ENCODE measurements around the gene BABAM1. TPM values are rescaled to one million over a fixed set of nuclear protein-coding genes. Genes with fewer than 3 reads are reported as not detected.
A peak's percentile ranks its signal among the peaks of the same experiment; 100 is the strongest.

BABAM1 gene
- total and polyA plus RNA-seq, 9 of the 15 experiments (the other 6 are each of a cell fraction or from before 2014, with no cell fraction given): 14.7 to 160 (median 113) TPM

DNA sequence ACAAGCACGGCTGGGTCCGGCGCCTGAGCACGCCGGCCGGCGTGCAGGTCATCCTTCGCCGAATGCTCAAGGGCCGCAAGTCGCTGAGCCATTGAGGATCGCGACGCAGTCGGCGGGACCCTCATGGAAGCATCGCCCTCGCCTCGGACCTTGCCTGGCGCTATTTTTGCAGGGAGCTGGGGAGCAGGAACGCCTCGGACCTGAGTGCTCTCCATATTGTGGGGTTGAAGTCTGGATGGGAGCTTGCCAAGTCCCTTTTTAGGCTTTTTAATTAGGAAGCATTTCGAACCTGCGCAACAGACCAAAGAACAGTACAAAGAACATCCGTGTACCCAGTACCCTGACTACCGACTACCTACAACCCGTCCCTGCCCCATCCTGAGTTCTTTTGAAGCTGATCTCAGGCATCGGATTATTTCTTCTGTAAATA, 39.1 kb downstream of the BABAM1 start (continued):
- TF ChIP-seq, protein P1, sequence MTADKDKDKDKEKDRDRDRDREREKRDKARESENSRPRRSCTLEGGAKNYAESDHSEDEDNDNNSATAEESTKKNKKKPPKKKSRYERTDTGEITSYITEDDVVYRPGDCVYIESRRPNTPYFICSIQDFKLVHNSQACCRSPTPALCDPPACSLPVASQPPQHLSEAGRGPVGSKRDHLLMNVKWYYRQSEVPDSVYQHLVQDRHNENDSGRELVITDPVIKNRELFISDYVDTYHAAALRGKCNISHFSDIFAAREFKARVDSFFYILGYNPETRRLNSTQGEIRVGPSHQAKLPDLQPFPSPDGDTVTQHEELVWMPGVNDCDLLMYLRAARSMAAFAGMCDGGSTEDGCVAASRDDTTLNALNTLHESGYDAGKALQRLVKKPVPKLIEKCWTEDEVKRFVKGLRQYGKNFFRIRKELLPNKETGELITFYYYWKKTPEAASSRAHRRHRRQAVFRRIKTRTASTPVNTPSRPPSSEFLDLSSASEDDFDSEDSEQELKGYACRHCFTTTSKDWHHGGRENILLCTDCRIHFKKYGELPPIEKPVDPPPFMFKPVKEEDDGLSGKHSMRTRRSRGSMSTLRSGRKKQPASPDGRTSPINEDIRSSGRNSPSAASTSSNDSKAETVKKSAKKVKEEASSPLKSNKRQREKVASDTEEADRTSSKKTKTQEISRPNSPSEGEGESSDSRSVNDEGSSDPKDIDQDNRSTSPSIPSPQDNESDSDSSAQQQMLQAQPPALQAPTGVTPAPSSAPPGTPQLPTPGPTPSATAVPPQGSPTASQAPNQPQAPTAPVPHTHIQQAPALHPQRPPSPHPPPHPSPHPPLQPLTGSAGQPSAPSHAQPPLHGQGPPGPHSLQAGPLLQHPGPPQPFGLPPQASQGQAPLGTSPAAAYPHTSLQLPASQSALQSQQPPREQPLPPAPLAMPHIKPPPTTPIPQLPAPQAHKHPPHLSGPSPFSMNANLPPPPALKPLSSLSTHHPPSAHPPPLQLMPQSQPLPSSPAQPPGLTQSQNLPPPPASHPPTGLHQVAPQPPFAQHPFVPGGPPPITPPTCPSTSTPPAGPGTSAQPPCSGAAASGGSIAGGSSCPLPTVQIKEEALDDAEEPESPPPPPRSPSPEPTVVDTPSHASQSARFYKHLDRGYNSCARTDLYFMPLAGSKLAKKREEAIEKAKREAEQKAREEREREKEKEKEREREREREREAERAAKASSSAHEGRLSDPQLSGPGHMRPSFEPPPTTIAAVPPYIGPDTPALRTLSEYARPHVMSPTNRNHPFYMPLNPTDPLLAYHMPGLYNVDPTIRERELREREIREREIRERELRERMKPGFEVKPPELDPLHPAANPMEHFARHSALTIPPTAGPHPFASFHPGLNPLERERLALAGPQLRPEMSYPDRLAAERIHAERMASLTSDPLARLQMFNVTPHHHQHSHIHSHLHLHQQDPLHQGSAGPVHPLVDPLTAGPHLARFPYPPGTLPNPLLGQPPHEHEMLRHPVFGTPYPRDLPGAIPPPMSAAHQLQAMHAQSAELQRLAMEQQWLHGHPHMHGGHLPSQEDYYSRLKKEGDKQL (CRISPR knock-in tag; IDR thresholded peaks at IDR 0.05; ENCODE audit: borderline replicate concordance): no peak
- no peak for TF ChIP-seq JUNB (CRISPR knock-in tag; conservative IDR thresholded peaks at IDR 0.05)
- TF ChIP-seq XRCC5 (IDR thresholded peaks at IDR 0.05; ENCODE audit: low read depth, low read length): no peak
- TF ChIP-seq KDM4B (IDR thresholded peaks at IDR 0.05; ENCODE audit: borderline replicate concordance in 2 of 2, low read depth in 1 of 2): no peak
- TF ChIP-seq, protein P2, sequence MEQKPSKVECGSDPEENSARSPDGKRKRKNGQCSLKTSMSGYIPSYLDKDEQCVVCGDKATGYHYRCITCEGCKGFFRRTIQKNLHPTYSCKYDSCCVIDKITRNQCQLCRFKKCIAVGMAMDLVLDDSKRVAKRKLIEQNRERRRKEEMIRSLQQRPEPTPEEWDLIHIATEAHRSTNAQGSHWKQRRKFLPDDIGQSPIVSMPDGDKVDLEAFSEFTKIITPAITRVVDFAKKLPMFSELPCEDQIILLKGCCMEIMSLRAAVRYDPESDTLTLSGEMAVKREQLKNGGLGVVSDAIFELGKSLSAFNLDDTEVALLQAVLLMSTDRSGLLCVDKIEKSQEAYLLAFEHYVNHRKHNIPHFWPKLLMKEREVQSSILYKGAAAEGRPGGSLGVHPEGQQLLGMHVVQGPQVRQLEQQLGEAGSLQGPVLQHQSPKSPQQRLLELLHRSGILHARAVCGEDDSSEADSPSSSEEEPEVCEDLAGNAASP (IDR thresholded peaks at IDR 0.05): no peak
- no peak for TF ChIP-seq TAF15 (IDR thresholded peaks at IDR 0.05; ENCODE audit: low read depth, low read length)
- TF ChIP-seq KLF10 (CRISPR knock-in tag; IDR thresholded peaks at IDR 0.05): no peak
- no peak for TF ChIP-seq SMC3 (conservative IDR thresholded peaks at IDR 0.05; ENCODE audit: insufficient read depth, low read depth, low read length)
- 0 out of 2 replicates have a peak, but pooled peaks have one; percentile 21 for TF ChIP-seq HNRNPL (IDR thresholded peaks at IDR 0.05; ENCODE audit: low read depth, low read length)
- TF ChIP-seq ZNF274 (IDR thresholded peaks at IDR 0.05; ENCODE audit: borderline replicate concordance, low read depth, low read length): no peak
- 0 out of 2 replicates have a peak, but pooled peaks have one; percentile 5 for TF ChIP-seq POLR2A (conservative IDR thresholded peaks at IDR 0.05)
- no peak for TF ChIP-seq ZNF133 (CRISPR knock-in tag; IDR thresholded peaks at IDR 0.05)
- TF ChIP-seq RBFOX2 (IDR thresholded peaks at IDR 0.05; ENCODE audit: low read depth, low read length): peak; percentile 10
- peak; percentile 77 for TF ChIP-seq CHD1 (IDR thresholded peaks at IDR 0.05; ENCODE audit: low read length)

Measured in K562 (cell line).